ENCODE results near the gene MTMR12. TPM values are rescaled to one million over a fixed set of nuclear protein-coding genes. Genes with fewer than 3 reads are reported as not detected.

Gene MTMR12
- total and polyA plus RNA-seq, 2 of the 8 experiments (the other 6 are each of a cell fraction or from before 2014, with no cell fraction given): 19.1 to 59.3 TPM

GRCh38 chr5:32231241-32231640 is 81.5 kb downstream of the MTMR12 start:
- H2BK120ac ChIP-seq (replicated peaks; ENCODE audit: low read depth, low read length): no peak overlapping the region
- no peak overlapping the region for H3K18ac ChIP-seq (ENCODE audit: extremely low read depth, low read length)
- DNase-seq (ENCODE audit: low read depth in 1 of 2, low spot score in 2 of 2): no peak
- no peak overlapping the region for H3K4me2 ChIP-seq (ENCODE audit: insufficient read depth in 1 of 2, low read depth in 2 of 2, low read length in 2 of 2)
- no peak overlapping the region for H2BK20ac ChIP-seq (ENCODE audit: low read length)
- no peak overlapping the region for H3K14ac ChIP-seq (ENCODE audit: insufficient read length)
- peaks cover 3 to 7% of the 10 kb centered on the region in 2 experiments for H4K20me1 ChIP-seq (replicated peaks in 1 of 2; ENCODE audit: control insufficient read depth in 1 of 2, insufficient read depth in 2 of 2, low read length in 2 of 2)
- CTCF ChIA-PET (ENCODE audit: partially characterized antibody): interaction anchor here (0.6 to 6.9 kb wide), 24 partner anchors 10 to 1284 kb away, joined by 3 to 117 read pairs (median 4); partner anchors contain the start of gene MTMR12
- peaks cover 11 to 53% (median 27%) of the 10 kb centered on the region in 4 experiments for H3K36me3 ChIP-seq (ENCODE audit: control insufficient read depth in 2 of 4, insufficient read depth in 4 of 4, low read length in 3 of 4)
- H4K5ac ChIP-seq (ENCODE audit: insufficient read length, low read depth, low read length): no peak overlapping the region
- no peak overlapping the region for H2BK12ac ChIP-seq (ENCODE audit: low read depth, low read length)
- no peaks in the 10 kb centered on the region for H3K79me2 ChIP-seq (ENCODE audit: control insufficient read depth in 1 of 2, insufficient read depth in 2 of 2, low read length in 2 of 2)
- no peak overlapping the region for H3K9ac ChIP-seq (replicated peaks in 1 of 4; ENCODE audit: extremely low read depth in 1 of 4, low read depth in 3 of 4, low read length in 3 of 4)
- no peak overlapping the region for H2BK5ac ChIP-seq (ENCODE audit: low read depth, low read length)
- 95% methylated on average over 6 of the region's 6 CpGs; no CpG with 5 or more reads in 1 of the 2 experiments for WGBS, 2 experiments (ENCODE audit: extremely low coverage in 1 of 2, insufficient coverage in 1 of 2, insufficient read length in 1 of 2, insufficient replicate concordance in 2 of 2, low coverage in 1 of 2, low lambda C conversion rate in 2 of 2, missing lambda C conversion rate in 1 of 2)
- H3K23me2 ChIP-seq (ENCODE audit: low read depth, low read length): no peaks in the 10 kb centered on the region; the same call in 1 of the 2 replicates
- no peak overlapping the region for H2BK15ac ChIP-seq (ENCODE audit: low read length)
- no peak overlapping the region for H2AK5ac ChIP-seq (ENCODE audit: low read depth, low read length)
- no peak overlapping the region for H3K23ac ChIP-seq (ENCODE audit: insufficient read length)
- H3K56ac ChIP-seq (replicated peaks; ENCODE audit: insufficient read length, low read depth, low read length): no peak overlapping the region
- H3K79me1 ChIP-seq (ENCODE audit: low read depth, low read length): no peaks in the 10 kb centered on the region
- no peaks in the 10 kb centered on the region for H3K27me3 ChIP-seq (replicated peaks in 1 of 4; ENCODE audit: control insufficient read depth in 3 of 4, extremely low read depth in 1 of 4, insufficient read depth in 3 of 4, low read length in 3 of 4)
- no peak overlapping the region for H2AFZ ChIP-seq (ENCODE audit: low read length)
- no peak overlapping the region for H3K27ac ChIP-seq (ENCODE audit: low read depth, low read length)
- H4K91ac ChIP-seq (replicated peaks; ENCODE audit: insufficient read length, low read length): no peak overlapping the region
- no peaks in the 10 kb centered on the region for H3K9me3 ChIP-seq (ENCODE audit: insufficient read depth in 2 of 2, low read depth in 1 of 2, low read length in 1 of 2)
- no peak overlapping the region for H3K4ac ChIP-seq (replicated peaks; ENCODE audit: insufficient read length, low read depth, low read length)
- POLR2A ChIA-PET (ENCODE audit: partially characterized antibody): interaction anchor here (1.4 kb wide), 1 partner anchor 153 kb away, joined by 3 read pairs; no protein-coding TSS in a partner anchor
- H3K4me3 ChIP-seq (ENCODE audit: extremely low read depth in 1 of 4, insufficient read depth in 2 of 4, low read depth in 3 of 4, low read length in 4 of 4): no peak overlapping the region
- no peak overlapping the region for H4K8ac ChIP-seq (ENCODE audit: extremely low read depth, insufficient read depth, low read length)
- no peak for FAIRE-seq
- H3K4me1 ChIP-seq (replicated peaks in 1 of 4; ENCODE audit: control insufficient read depth in 3 of 4, insufficient read depth in 4 of 4, low read length in 3 of 4): peaks cover 0 to 3% (median 1%) of the 10 kb centered on the region in 4 experiments; a peak in 2 of 7 replicates
- TF ChIP-seq CBX8 (IDR thresholded peaks at IDR 0.05; ENCODE audit: borderline replicate concordance, low read depth, low read length): no peak
- TF ChIP-seq ATF2 (IDR thresholded peaks at IDR 0.05; ENCODE audit: low read length): no peak
- TF ChIP-seq EZH2 (IDR thresholded peaks at IDR 0.05; ENCODE audit: low read depth, low read length, severe bottlenecking): no peak
- no peak for TF ChIP-seq MAFK (IDR thresholded peaks at IDR 0.05; ENCODE audit: low read depth, low read length)
- no peak for TF ChIP-seq GTF2F1 (IDR thresholded peaks at IDR 0.05; ENCODE audit: borderline replicate concordance, low read depth, low read length)
- TF ChIP-seq HDAC6 (IDR thresholded peaks at IDR 0.05; ENCODE audit: low read depth, low read length): no peak
- no peak for TF ChIP-seq SIRT6 (IDR thresholded peaks at IDR 0.05; ENCODE audit: low read length)
- TF ChIP-seq RNF2 (IDR thresholded peaks at IDR 0.05; ENCODE audit: borderline replicate concordance, low read depth, low read length, missing control alignments, poor library complexity, severe bottlenecking): no peak
- no peak for TF ChIP-seq RBBP5 (IDR thresholded peaks at IDR 0.05; ENCODE audit: borderline replicate concordance, low read depth, low read length)
- no peak for TF ChIP-seq KDM5A (IDR thresholded peaks at IDR 0.05; ENCODE audit: low read length)
- TF ChIP-seq ZNF274 (IDR thresholded peaks at IDR 0.05; ENCODE audit: borderline replicate concordance, extremely low read depth, low read length): no peak
- no peak for TF ChIP-seq TCF12 (IDR thresholded peaks at IDR 0.05; ENCODE audit: low read depth, low read length)

Measured in H1 (cell line).